GM18861 (cell line): ENCODE measurements around the gene PRPH2.
"Not testable (repeated sequence)": the region's sequence is repeated elsewhere in the genome, so short reads cannot be mapped to it uniquely, and the experiment has no call there.

Source experiments
- ATAC-seq: cut with Tn5 transposase; IDR thresholded peaks from one replicate; pipeline ENCODE4 v1.9.1; 2021; ENCODE audit not compliant: unreplicated experiment

Gene PRPH2

DNA sequence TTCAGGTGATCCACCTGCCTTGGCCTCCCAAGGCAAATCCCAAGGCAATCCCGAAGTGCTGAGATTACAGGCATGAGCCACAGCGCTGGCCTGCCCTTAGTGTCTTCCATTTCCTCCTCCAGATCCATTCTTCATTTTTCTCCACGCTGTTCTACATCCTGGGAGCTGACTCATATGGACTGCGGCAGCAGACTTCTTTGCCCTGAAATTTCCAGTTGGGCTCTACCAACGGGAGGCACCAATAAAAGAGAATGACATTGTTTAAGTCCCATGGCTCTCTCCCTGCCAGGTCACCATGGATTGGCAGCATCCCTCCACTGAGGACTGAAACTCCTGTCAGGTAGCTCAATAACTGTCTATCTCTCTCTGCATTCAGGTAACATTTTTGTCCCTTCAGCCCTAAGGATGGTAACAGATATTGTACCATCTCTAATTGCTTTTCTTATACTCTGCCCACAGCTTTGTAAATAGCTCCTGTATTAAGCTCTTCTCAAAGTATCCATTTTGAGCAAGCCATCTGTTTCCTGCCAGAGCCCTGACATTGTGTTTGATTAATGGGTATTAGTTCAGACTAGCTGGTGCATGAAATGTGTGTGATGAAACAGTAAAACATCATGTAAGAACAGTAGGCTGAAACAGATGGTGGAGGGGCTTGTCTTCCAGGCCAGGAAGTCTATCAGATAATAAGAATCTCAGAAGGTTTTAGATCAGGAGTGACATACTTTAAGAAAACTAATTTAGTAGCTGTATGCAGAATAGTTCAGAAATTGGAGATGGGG, 19.9 kb upstream of the PRPH2 start:
- ATAC-seq = no peak

GRCh38 chr6:42740725-42741124, 18.3 kb upstream of the PRPH2 start:
- no peak for ATAC-seq

DNA sequence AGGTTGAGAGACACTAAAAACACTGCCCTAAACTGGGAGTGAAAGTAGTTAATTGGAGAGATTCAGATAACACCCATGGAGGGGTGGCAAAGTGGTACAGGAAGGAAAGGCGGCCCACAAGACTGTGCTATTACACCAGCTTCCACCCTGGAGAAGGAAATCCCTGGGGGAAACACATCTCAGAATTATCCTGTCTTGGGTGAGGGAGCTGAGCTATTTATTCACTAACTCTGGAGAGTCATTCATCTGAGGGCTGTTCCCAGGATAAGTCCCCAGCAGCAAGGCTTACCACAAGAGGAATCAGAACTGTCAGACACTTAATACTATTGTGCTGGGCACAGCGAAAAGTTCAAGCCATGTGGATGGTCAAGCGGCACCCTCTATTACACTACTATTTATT, 13.6 kb upstream of the PRPH2 start:
- ATAC-seq = no peak

- not testable (repeated sequence) for ATAC-seq
These were observed 11.6 kb upstream of the PRPH2 start for GRCh38 chr6:42733867-42734481.

DNA sequence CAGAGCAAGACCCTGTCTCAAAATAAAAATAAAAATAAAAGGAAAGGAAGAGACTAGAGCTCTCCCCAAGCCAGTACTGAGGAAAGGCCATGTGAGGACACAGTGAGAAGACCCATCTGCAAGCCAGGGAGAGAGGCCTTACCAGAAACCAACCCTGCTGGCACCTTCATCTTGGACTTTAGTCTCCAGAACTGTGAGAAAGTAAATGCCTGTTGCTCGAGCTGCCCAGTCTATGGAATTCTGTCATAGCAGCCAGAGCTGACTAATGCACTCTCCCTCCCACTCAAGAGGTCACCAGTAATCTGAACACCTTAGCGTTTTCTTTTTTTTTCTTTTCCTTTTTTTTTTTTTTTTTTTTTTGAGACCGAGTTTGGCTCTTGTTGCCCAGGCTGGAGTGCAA, 7.3 kb upstream of the PRPH2 start:
- no peak for ATAC-seq

DNA sequence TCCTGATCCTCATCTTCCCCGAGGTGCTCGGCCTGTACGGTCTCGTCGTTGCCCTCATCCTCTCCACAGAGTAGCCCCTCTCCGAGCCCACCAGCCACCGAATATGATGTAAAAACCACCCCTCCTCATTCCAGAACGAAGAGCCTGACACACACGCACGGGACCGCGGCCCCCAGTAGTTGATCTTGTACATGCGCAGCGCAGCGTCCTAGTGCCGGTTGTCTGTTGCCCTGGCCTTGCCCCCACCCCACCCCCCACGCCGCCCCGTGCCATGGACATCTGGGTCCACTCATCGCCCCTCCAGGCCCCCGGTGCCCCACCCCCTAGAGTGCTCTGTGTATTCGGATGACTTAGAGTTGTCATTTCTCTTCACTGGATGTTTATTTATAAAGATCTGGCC, 5.2 kb upstream of the PRPH2 start:
- no peak for ATAC-seq

DNA sequence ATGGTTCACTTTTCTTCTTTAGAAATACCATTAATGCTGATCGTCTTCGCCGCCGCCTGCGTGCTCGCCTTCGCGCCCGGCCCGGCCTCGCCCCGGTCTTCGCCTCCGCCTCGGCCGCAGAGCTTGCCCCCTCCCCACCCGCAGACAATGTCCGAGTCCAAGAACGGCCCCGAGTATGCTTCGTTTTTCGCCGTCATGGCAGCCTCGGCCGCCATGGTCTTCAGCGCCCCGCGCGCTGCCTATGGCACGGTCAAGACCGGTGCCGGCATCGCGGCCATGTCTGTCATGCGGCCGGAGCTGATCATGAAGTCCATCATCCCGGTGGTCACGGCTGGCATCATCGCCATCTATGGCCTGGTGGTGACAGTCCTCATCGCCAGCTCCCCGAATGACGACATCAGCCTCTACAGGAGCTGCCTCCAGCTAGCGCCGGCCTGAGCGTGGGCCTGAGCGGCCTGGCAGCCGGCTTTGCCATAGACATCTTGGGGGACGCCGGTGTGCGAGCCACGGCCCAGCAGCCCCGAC, 4.8 kb upstream of the PRPH2 start:
- no peak for ATAC-seq

GRCh38 chr6:42726485-42727086, 4.2 kb upstream of the PRPH2 start:
- peak; percentile 76 for ATAC-seq

DNA sequence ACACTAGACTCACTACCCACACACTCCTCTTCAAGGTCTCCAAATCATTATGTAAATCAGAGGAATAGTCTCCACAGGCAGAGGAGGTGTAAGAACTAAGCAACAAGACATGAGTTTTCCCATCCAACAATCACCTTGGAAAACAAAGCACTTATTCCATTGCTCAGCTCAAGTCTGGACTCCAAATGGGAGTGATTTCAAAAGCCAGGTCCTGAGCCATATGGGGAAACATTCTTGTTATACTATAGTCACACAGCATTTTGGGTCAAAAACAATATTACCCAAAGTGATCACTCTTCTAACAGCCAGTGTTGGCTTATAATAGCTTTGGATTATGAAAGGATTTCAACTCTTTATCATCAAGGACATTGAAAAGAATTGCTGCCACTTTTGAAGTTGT, 3.6 kb upstream of the PRPH2 start:
- ATAC-seq = no peak

GRCh38 chr6:42724825-42725224, 2.4 kb upstream of the PRPH2 start:
- ATAC-seq = no peak

GRCh38 chr6:42720739-42721138, 1.7 kb downstream of the PRPH2 start:
- ATAC-seq = no peak

- no peak for ATAC-seq
These were observed 6.5 kb downstream of the PRPH2 start for GRCh38 chr6:42715871-42716270.

DNA sequence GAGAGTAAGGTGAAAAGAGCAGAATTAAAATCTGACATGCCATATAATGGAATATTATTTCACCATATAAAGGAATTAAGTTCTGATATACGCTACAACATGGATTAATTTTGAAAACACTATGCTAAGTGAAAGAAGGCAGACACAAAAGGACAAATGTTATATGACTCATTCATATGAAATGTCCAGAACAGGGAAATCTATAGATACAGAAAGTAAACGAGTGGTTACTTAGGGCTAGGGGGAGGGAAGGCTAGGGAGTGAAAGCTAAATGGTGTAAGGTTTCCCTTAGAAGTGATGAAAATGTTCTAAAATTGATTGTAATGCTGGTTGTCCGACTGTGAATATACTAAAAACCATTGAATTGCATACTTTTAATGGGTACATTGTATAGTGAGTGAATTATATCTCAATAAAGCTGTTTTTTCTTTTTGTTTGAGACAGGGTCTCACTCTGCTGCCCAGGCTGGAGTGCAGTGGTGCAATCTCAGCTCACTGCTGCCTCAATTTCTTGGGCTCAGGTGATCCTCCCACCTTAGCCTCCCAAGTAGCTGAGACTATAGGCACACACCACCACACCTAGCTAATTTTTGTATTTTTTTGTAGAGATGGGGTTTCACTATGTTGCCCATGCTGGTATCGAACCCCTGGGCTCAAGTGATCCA, 8.2 kb downstream of the PRPH2 start:
- no peak for ATAC-seq

- no peak for ATAC-seq
These were observed 10.5 kb downstream of the PRPH2 start for GRCh38 chr6:42711930-42712329.

DNA sequence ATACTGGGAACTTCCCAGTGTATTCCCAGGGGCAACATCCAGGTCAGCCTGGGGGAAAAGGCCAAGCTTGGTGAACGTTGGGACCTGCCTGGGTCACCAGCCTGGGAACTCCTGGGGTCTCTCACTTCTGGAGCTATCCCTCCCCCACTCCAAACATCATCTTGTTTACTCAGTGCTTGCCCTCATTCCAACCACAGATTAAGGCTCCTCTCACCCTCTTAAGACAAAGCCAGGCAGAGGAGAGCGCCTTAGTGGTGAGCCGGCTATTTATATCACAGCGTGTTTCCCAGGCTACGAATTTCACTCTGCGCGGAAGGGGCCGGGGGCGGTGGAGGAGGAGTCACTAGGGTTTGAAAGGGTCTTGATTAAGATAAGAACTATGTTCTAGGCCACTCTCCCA, 12.1 kb downstream of the PRPH2 start:
- ATAC-seq = no peak

DNA sequence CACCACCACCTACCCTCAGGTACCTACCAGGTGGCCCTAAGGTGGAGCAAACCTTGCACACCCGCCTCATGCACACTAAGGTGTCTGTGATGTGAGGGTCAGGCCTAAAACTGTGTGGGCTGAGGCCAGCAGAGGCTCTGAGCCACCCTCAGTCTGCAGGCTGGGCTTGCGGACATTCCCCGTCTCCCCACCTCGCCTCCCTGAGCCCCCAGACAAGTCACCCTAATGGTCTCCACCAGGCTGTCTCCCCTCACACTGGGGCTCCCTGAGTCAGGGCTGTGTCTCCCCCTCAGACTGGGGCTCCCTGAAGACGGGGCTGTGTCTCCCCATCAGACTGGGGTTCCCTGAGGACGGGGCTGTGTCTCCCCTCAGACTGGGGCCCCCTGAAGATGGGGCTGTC, 12.5 kb downstream of the PRPH2 start:
- ATAC-seq = no peak

GRCh38 chr6:42708096-42708495, 14.3 kb downstream of the PRPH2 start:
- no peak for ATAC-seq

GRCh38 chr6:42707595-42707994, 14.8 kb downstream of the PRPH2 start:
- ATAC-seq = no peak

GRCh38 chr6:42704937-42705374, 17.4 kb downstream of the PRPH2 start:
- no peak for ATAC-seq

DNA sequence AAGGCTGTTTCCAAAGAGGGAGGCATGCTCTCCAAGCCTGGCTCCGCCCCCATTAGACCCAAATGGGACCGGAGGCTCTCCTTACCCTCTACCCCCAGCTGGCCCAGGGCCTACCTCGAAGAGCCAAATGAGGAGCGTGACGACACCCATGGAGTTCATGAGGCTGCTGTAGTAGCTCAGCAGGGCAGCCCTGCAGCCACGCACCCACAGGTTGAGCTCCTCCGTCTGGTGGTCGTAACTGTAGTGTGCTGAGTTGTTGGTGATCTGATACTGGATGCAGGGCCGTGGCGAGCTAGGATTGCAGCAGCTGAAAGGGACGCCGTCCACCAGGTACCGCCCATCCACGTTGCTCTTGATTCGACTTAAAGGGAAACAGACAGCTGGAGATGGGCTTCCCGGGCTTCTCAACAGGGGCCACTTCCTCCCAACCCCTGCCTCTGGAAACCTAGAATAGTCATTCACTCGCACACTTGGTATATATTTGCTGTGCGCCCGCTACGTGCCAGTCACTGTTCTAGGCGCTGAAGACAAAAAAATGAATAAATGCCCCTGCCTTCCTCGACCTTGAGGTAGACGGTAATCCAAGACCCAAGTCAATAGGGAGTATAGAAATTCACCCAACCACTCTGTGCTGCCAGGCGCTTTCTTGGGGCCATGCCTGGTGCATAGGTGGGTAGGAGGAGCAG, 18.0 kb downstream of the PRPH2 start:
- ATAC-seq = no peak

- ATAC-seq = not testable (repeated sequence)
These were observed 19.6 kb downstream of the PRPH2 start for GRCh38 chr6:42702786-42703185.
